GM19023 (cell line): ENCODE results near the gene IGFBP1.

Experiments used
- ATAC-seq: cut with Tn5 transposase; IDR thresholded peaks from one replicate; pipeline ENCODE4 v1.9.1; 2021; ENCODE audit warnings: mild to moderate bottlenecking, moderate library complexity; ENCODE audit not compliant: unreplicated experiment

Gene IGFBP1

DNA sequence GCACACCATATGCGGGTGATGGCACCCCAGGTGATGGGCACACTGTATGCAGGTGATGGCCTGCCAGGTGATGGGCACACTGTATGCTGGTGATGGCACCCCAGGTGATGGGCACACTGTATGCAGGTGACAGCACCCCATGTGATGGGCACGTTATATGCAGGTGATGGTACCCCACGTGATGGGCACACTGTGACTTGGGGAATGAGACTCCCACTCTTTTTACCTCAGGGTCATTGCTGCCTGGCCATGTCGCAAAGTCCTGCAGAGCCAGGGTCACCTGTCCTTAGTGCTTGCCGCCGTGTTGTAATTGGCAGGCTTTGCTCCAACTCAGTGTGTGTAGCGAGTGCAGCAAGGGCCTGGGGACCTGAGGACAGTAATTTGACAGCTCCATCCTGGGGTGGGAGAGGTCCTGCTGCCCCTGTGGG, 7.8 kb upstream of the IGFBP1 start:
- no peak for ATAC-seq

- ATAC-seq = no peak
Measured at GRCh38 chr7:45881280-45881758, 7.0 kb upstream of the IGFBP1 start.

DNA sequence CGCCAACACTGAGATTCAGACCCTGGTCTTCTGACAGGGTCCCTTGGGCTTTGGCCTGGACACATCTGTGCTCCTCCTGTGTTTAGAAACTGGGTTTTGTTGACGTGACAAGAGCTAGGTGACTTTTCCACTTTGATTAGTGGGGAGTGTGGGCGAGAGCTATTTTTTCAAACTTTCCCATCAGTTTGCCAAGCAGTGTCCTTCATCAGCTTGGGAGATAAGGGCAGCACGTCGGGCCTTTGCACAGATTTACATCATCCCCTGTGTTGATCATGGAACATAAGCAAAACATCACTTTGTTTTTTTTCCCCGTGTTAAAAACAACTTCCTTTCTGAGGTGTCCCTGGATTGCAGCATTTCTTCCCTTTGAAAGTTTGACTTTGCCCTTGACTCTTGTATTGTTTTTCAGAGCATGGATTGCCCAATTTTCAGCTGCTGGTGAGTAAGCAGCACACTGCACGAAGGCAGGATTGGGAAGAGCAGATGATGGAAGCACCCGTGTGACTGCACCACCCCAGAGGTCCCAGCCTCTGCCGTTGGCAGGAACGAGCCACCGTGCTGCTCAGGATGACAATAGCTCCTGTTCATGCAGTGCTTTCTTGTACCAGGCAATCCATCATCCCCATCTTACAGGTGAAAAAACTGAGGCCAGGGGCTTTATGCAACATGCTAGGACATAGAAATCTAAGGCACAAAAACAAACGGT, 6.4 kb upstream of the IGFBP1 start:
- ATAC-seq = no peak

DNA sequence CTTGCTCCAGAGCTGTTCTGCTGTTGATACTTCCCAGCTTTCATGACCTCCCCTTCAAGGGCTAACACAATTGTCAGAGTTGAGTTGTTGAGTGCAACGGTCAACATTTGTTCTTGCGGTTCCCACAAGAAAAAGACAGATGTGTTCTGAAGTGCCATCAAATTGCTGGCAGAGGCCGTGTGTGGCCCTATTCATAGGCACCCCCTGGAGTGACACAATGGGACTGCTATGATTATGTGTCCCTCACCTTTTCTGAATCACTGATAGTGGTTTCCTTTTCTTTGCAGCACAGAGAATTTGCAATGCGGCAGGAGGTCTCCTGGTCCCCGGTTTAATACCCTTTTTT, 5.8 kb upstream of the IGFBP1 start:
- ATAC-seq = no peak

DNA sequence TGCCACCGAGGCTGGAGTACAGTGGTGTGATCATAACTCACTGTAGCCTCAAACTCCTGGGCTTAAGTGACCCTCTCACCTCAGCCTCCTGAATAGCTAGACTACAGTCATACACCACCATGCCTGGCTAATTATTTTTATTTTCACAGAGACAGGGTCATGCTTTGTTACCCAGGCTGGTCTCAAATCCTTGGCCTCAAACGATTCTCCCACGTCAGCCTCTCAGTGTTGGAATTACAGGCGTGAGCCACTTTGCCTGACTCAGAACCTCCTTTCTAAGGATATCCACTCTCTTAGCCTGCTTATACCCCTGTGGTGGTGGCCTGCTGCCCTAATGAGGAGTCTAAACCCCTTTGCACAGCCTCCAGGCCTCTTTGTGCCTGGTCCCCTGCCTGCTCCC, 4.2 kb upstream of the IGFBP1 start:
- ATAC-seq = no peak

GRCh38 chr7:45885264-45885882, 2.9 kb upstream of the IGFBP1 start:
- no peak for ATAC-seq

- no peak for ATAC-seq
Measured at GRCh38 chr7:45886931-45887667, 1.2 kb upstream of the IGFBP1 start.

GRCh38 chr7:45888993-45889366, 692 bp downstream of the IGFBP1 start:
- ATAC-seq = no peak

DNA sequence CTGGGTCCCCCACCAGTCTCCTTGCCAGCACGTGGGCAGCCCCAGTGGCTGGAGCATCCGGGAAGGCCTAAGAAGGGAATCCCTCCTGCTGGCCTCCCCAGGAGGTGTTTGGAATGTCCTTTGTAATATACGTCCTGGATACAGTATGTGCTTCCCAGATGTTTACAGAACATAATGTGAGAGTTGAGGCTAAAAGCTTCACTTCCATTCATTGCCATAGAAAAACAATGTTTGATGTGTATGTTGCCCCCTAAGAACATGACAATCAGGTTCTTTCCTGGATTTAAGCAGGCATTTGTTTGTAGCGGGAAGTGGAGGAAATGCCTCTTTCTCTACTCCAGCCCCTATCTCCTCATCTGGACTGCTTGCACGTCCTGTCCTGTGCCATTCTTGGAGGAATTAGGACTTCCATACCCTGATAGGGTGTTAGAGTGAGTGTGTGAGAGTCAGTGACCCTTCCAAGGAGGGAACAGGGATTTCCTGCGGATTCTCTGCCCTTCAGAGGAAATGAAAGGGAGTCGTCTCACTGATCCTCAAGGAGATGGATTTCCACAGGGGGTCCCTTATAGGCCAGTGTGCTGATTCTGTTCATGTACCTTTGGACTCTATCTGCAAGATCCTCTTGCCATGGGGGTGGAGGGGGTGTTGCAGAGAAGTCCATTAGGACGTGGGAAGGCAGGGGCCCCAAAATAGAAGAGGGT, 1.2 kb downstream of the IGFBP1 start:
- ATAC-seq = no peak

DNA sequence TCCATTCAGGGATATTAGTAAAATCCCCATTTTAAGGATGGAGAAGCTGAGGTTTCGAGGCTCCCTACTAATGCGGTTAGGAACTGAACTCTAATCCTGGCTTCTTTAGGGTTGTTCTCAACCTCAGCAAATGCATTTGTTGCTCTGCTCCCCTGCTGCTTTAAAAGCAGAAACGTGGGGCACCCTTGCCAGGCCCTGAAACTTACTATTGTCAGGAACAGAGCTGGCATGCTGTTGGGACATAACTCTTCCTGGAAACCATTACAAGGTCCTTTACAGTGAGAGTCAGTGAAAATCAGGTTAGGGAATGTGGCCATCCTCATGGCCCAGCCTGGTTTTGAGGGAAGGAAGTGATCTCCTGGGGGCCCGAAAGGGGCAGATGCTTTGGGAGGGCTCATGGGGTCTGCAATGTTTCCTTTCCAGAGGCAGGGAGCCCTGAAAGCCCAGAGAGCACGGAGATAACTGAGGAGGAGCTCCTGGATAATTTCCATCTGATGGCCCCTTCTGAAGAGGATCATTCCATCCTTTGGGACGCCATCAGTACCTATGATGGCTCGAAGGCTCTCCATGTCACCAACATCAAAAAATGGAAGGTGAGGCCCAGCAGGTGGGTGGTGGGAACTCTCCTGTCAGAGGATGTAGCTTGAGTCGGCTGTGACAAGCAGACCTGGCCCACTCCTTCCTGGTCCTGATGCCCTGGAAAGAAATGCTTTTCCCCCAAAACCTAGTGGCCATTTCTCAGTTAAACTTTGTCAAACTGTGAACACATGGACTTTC, 2.0 kb downstream of the IGFBP1 start:
- ATAC-seq = no peak

DNA sequence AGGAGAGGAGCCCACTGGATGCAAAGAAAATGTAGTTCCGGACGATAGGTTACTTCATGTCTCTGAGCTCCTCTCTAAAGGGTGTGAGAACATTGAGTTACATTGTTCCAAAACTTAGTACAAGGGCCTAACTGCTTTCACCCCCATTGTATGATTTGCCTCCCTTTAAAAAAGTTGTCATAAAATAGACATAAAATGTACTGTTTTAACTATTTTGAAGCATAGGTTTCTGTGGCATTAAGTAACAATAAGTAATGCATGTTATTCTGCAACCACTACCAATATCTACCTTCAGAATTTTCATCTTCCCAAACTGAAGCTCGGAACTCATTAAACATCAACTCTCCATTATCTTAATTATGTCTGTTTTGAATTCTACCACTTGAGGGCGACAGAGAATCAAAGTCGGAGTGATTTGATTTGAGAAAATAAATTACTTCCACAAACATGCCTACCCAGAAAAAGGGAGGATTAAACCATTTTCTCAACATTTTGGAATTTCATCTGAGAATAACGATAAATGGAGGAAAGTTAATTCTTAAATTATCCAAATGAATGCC, 2.7 kb downstream of the IGFBP1 start:
- ATAC-seq = no peak

GRCh38 chr7:45891462-45892402, 3.4 kb downstream of the IGFBP1 start:
- ATAC-seq = no peak

- ATAC-seq = no peak
Measured at GRCh38 chr7:45892407-45893035, 4.2 kb downstream of the IGFBP1 start.

DNA sequence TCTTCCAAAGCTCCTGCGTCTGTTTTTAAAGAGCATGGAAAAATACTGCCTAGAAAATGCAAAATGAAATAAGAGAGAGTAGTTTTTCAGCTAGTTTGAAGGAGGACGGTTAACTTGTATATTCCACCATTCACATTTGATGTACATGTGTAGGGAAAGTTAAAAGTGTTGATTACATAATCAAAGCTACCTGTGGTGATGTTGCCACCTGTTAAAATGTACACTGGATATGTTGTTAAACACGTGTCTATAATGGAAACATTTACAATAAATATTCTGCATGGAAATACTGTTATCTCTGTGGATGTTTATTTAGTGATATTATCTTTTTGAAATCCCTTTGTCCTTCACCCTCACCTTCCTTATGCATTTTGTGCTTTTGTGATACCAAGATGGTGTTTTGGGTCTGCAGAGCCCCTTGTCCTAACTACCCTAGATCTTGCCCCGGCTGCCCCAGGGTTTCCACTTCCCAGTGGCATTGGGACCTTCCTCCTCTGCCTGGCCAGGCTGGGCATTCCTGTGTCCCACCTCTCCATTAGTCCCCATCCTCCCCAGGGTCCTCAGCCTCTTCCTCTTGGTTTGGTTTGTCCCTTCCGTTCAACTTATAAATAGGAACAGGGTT, 5.2 kb downstream of the IGFBP1 start:
- ATAC-seq = no peak

- no peak for ATAC-seq
Measured at GRCh38 chr7:45893996-45894664, 5.8 kb downstream of the IGFBP1 start.

- no peak for ATAC-seq
Measured at GRCh38 chr7:45894665-45895062, 6.4 kb downstream of the IGFBP1 start.

DNA sequence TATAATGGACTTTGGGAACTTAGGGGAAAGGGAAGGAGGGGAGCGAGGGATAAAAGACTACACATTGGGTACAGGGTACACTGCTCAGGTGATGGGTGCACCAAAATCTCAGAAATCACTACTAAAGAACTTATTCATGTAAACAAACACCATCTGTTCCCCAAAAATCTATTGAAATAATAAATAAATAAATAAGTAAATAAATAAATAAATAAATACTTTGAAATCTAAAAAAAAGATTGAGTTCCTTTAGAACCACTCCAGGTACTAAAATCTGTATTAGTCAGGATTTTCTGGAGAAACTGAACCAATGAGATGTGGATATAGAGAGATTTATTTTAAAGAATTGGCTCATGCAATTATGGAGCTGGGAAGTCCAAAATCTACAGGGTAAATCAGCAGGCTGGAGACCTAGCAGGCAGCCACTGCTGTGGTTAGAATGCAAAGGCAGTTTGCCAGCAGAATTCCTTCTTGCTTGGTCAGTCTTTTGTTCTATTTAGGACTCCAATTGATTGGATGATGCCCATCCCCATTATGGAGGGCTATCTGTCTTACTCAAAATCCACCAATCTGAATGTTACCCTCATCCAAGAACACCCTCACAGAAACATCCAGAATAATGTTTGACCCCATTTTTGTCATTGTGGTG, 8.9 kb downstream of the IGFBP1 start:
- no peak for ATAC-seq
